Mesenchymal stem cell (in vitro differentiated cells and primary cell): ENCODE measurements around the gene MGAT4B.

Experiments used
- DNase-seq: peaks from one replicate; pipeline ENCODE4 v3.0.0-alpha.2; 2013
- H2AFZ ChIP-seq: one replicate; pipeline ENCODE4 v1.6.1; 2013; ENCODE audit warnings: low read depth, mild to moderate bottlenecking, control low read depth, inconsistent platforms, low read length, moderate library complexity
- H2AK5ac ChIP-seq: 2 replicates; pipeline ENCODE4 v1.6.1; 2013; ENCODE audit warnings: low read length, moderate library complexity, mild to moderate bottlenecking, inconsistent platforms; ENCODE audit not compliant: severe bottlenecking
- H2BK120ac ChIP-seq: one replicate; pipeline ENCODE4 v1.6.1; 2013; ENCODE audit warnings: low read depth, mild to moderate bottlenecking, inconsistent platforms, low read length, moderate library complexity
- H2BK12ac ChIP-seq, 2 experiments: one replicate each; pipeline ENCODE4 v1.6.1; 2013; ENCODE audit warnings: inconsistent platforms in 2 of 2, low read length in 2 of 2, mild to moderate bottlenecking in 2 of 2, moderate library complexity in 2 of 2, control low read depth in 1 of 2
- H2BK15ac ChIP-seq: one replicate; pipeline ENCODE4 v1.6.1; 2013; ENCODE audit warnings: mild to moderate bottlenecking, low read depth, inconsistent platforms; ENCODE audit not compliant: poor library complexity, severe bottlenecking
- H2BK5ac ChIP-seq: 2 replicates; pipeline ENCODE4 v1.6.1; 2013; ENCODE audit warnings: low read depth, mild to moderate bottlenecking, low read length, control low read depth, inconsistent platforms; ENCODE audit not compliant: poor library complexity, severe bottlenecking
- H3K14ac ChIP-seq, 2 experiments: one replicate each; pipeline ENCODE4 v1.6.1; 2013; ENCODE audit warnings: inconsistent platforms in 2 of 2, low read length in 2 of 2, control low read depth in 1 of 2, mild to moderate bottlenecking in 1 of 2, moderate library complexity in 1 of 2
- H3K18ac ChIP-seq, 2 experiments: one replicate each; pipeline ENCODE4 v1.6.1; 2013; ENCODE audit warnings: inconsistent platforms in 2 of 2, low read length in 2 of 2, control low read depth in 1 of 2, low read depth in 1 of 2, mild to moderate bottlenecking in 1 of 2
- H3K23ac ChIP-seq, 2 experiments: one replicate each; pipeline ENCODE4 v1.6.1; 2013; ENCODE audit warnings: inconsistent platforms in 2 of 2, low read length in 2 of 2, mild to moderate bottlenecking in 2 of 2, moderate library complexity in 2 of 2, control low read depth in 1 of 2
- H3K27ac ChIP-seq: 2 replicates; pipeline ENCODE4 v1.5.1; 2013; ENCODE audit warnings: mild to moderate bottlenecking, moderate library complexity, low read length, control low read depth, inconsistent platforms; ENCODE audit not compliant: poor library complexity, severe bottlenecking
- H3K27me3 ChIP-seq, 2 experiments: 2 replicates each; pipeline versions ENCODE4 v1.6.1 to v1.7.0; 2013; ENCODE audit warnings: low read length in 2 of 2, mild to moderate bottlenecking in 2 of 2, moderate library complexity in 2 of 2, control low read depth in 1 of 2, inconsistent platforms in 1 of 2; ENCODE audit not compliant: control insufficient read depth in 1 of 2, insufficient read depth in 1 of 2
- H3K36me3 ChIP-seq, 2 experiments: 2 replicates each; pipeline versions ENCODE4 v1.6.1 to v1.7.0; 2013; ENCODE audit warnings: low read length in 2 of 2, control low read depth in 1 of 2, inconsistent platforms in 1 of 2, low read depth in 1 of 2, mild to moderate bottlenecking in 1 of 2; ENCODE audit not compliant: insufficient read depth in 2 of 2, control insufficient read depth in 1 of 2
- H3K4ac ChIP-seq, 2 experiments: one replicate each; pipeline ENCODE4 v1.6.1; 2013; ENCODE audit warnings: inconsistent platforms in 2 of 2, low read length in 2 of 2, mild to moderate bottlenecking in 2 of 2, moderate library complexity in 2 of 2, control low read depth in 1 of 2, low read depth in 1 of 2
- H3K4me1 ChIP-seq: 2 replicates; pipeline ENCODE4 v1.6.1; 2013; ENCODE audit warnings: low read depth, low read length, control low read depth; ENCODE audit not compliant: control insufficient read depth, insufficient read depth
- H3K4me2 ChIP-seq: 2 replicates; pipeline ENCODE4 v1.6.1; 2013; ENCODE audit warnings: low read length, mild to moderate bottlenecking, inconsistent platforms; ENCODE audit not compliant: poor library complexity, severe bottlenecking
- H3K4me3 ChIP-seq, 2 experiments: 2 replicates each; pipeline versions ENCODE4 v1.5.1 to v1.7.0; 2013; ENCODE audit warnings: low read length in 2 of 2, mild to moderate bottlenecking in 2 of 2, control low read depth in 1 of 2, low read depth in 1 of 2; ENCODE audit not compliant: insufficient read depth in 1 of 2
- H3K79me1 ChIP-seq: replicated peaks from 2 replicates; pipeline ENCODE4 v1.6.1; 2013; ENCODE audit warnings: mild to moderate bottlenecking, control low read depth, low read length, inconsistent platforms; ENCODE audit not compliant: poor library complexity, severe bottlenecking
- H3K9ac ChIP-seq: 2 replicates; pipeline ENCODE4 v1.7.0; 2013; ENCODE audit warnings: mild to moderate bottlenecking, low read length, moderate library complexity
- H3K9me3 ChIP-seq: 2 replicates; pipeline ENCODE4 v1.7.0; 2013; ENCODE audit warnings: mild to moderate bottlenecking, low read length; ENCODE audit not compliant: control insufficient read depth
- H4K8ac ChIP-seq: one replicate; pipeline ENCODE4 v1.6.1; 2013; ENCODE audit warnings: inconsistent platforms, mild to moderate bottlenecking, low read length, moderate library complexity
- H4K91ac ChIP-seq: one replicate; pipeline ENCODE4 v1.6.1; 2013; ENCODE audit warnings: mild to moderate bottlenecking, low read length, inconsistent platforms
- WGBS: methylation state at CpG from one replicate; pipeline ENCODE4 v1.1.7; 2013; ENCODE audit warnings: mixed read lengths; 5-methylcytosine and 5-hydroxymethylcytosine counted together

The MGAT4B gene

GRCh38 chr5:179794171-179794570 is 12.5 kb downstream of the MGAT4B start:
- Histone ChIP-seq H3K18ac (no peak overlapping the region), H2BK15ac (no peak overlapping the region), H2BK12ac (no peak overlapping the region), H3K14ac (no peak overlapping the region), H2AK5ac (no peak overlapping the region), H3K27ac (no peak overlapping the region), H3K9ac (peak overlapping the region; percentile 41), H4K8ac (no peak overlapping the region), H4K91ac (no peak overlapping the region), H3K23ac (no peak overlapping the region), H3K4me2 (no peak overlapping the region), H3K36me3 (peaks cover 25 to 31% of the 10 kb centered on the region in 2 experiments), H3K4me3 (peak overlapping the region in 1 of 2 experiments; percentile 61), H2BK5ac (no peak overlapping the region), H3K4ac (no peak overlapping the region), H2BK120ac (no peak overlapping the region), H2AFZ (no peak overlapping the region), H3K27me3 (no peaks in the 10 kb centered on the region), H3K9me3 (no peaks in the 10 kb centered on the region), H3K4me1 (peaks cover 33% of the 10 kb centered on the region), H3K79me1 (peaks cover 5% of the 10 kb centered on the region)
- 98% methylated on average over 3 of the region's 3 CpGs for WGBS
- no peak for DNase-seq

- no peak within 1 kb of the TSS for H2BK120ac ChIP-seq
- H3K9me3 ChIP-seq = no peaks in the 10 kb centered on the region
- no peak within 1 kb of the TSS for H2AK5ac ChIP-seq
- DNase-seq = no peak
- H4K8ac ChIP-seq = no peak within 1 kb of the TSS
- no peaks in the 10 kb centered on the region for H3K27me3 ChIP-seq
- H2AFZ ChIP-seq = no peak within 1 kb of the TSS
- no peak within 1 kb of the TSS for H3K23ac ChIP-seq
- WGBS = 87% methylated on average over 19 of the region's 19 CpGs
- H4K91ac ChIP-seq = peak within 1 kb of the TSS; percentile 10
- no peak within 1 kb of the TSS for H3K27ac ChIP-seq
- no peak within 1 kb of the TSS for H2BK12ac ChIP-seq
- H3K4me2 ChIP-seq = no peak within 1 kb of the TSS
- no peak within 1 kb of the TSS for H3K14ac ChIP-seq
- H3K4ac ChIP-seq = peak within 1 kb of the TSS in 1 of 2 experiments; percentile 9
- peak within 1 kb of the TSS in 1 of 2 experiments; percentile 61 for H3K4me3 ChIP-seq
- peaks cover 33% of the 10 kb centered on the region for H3K4me1 ChIP-seq
- no peak within 1 kb of the TSS for H2BK15ac ChIP-seq
- peaks cover 20 to 25% of the 10 kb centered on the region in 2 experiments for H3K36me3 ChIP-seq
- no peak within 1 kb of the TSS for H3K18ac ChIP-seq
- H3K9ac ChIP-seq = peak within 1 kb of the TSS; percentile 41
- no peak within 1 kb of the TSS for H2BK5ac ChIP-seq
- H3K79me1 ChIP-seq = peaks cover 3% of the 10 kb centered on the region
Measured at GRCh38 chr5:179793468-179794139, 13.1 kb downstream of the MGAT4B start, which contains the start of gene LTC4S. Gene LTC4S, plus strand, starts transcription at chr5:179793986. Its CDS starts 95 bp downstream, at chr5:179794081.

DNA sequence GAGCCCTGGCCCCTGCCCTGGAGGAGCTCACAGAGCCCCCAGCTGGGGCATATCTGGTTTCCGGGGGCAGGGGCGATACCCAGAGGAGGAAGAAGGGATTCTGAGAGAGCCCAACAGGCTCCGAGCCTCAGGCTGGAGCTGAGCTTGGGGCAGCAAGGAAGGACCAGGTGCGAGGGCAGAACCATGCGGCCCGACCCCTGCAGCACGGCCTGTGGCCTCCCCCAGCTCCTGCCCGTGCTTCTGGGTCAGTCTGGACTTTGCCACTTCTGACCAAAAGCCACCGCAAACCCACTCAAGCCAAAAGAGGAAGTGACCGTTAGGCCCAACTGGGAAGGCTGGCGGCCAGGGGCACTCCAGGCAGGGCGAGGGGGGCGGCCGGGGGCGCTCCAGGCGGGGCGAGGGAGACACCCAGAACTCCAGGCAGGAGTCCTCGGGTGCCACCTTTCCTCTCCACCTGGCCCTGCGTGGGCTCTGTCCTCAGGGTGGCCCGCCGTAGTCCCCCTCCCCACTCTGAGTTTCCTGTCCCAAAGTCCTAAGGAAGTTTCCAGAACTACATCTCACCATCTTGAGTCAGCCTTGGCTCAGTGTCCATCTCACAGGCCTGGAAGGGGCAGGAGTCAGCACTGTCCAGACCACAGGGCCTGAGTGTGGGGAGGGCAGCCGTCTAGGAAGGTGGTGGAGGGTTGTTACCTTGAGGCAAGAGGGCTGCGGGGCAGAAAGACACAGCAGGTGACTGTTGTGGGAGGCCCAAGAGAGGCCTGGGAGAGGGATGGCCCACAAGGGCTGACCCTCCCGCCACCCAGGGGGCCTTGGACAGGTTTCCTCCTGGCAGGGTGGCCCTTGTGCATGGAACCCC is 13.8 kb downstream of the MGAT4B start:
- no peaks in the 10 kb centered on the region for H3K9me3 ChIP-seq
- H3K4me3 ChIP-seq = peak overlapping the region in 1 of 2 experiments; percentile 61
- H2AK5ac ChIP-seq = no peak overlapping the region
- peak overlapping the region; percentile 10 for H4K91ac ChIP-seq
- no peak overlapping the region for H3K23ac ChIP-seq
- peak overlapping the region in 1 of 2 experiments; percentile 9 for H3K4ac ChIP-seq
- no peak overlapping the region for H3K14ac ChIP-seq
- H2BK12ac ChIP-seq = no peak overlapping the region
- no peaks in the 10 kb centered on the region for H3K27me3 ChIP-seq
- no peak overlapping the region for H4K8ac ChIP-seq
- no peak overlapping the region for H3K4me2 ChIP-seq
- peaks cover 12 to 18% of the 10 kb centered on the region in 2 experiments for H3K36me3 ChIP-seq
- no peak overlapping the region for H3K18ac ChIP-seq
- no peak overlapping the region for H2AFZ ChIP-seq
- no peaks in the 10 kb centered on the region for H3K79me1 ChIP-seq
- DNase-seq = no peak
- no peak overlapping the region for H2BK5ac ChIP-seq
- WGBS = 96% methylated on average over 21 of the region's 24 CpGs
- no peak overlapping the region for H2BK120ac ChIP-seq
- peaks cover 33% of the 10 kb centered on the region for H3K4me1 ChIP-seq
- H2BK15ac ChIP-seq = no peak overlapping the region
- no peak overlapping the region for H3K27ac ChIP-seq
- H3K9ac ChIP-seq = no peak overlapping the region
